ENCODE measurements around the gene LAMTOR4. TPM values are rescaled to one million over a fixed set of nuclear protein-coding genes. Genes with fewer than 3 reads are reported as not detected.

LAMTOR4 gene
- total and polyA plus RNA-seq, 10 of the 15 experiments (the other 5 are each of a cell fraction or from before 2014, with no cell fraction given): 73.4 to 297 (median 196) TPM

- no peak for TF ChIP-seq ZNF687 (IDR thresholded peaks at IDR 0.05)
- TF ChIP-seq EP300 (IDR thresholded peaks at IDR 0.05; ENCODE audit: borderline replicate concordance in 1 of 2, control insufficient read depth in 1 of 2, low read depth in 2 of 2, low read length in 2 of 2): no peak
- TF ChIP-seq HDGF (IDR thresholded peaks at IDR 0.05): no peak
- no peak for TF ChIP-seq ETV6 (conservative IDR thresholded peaks at IDR 0.05 in 1 of 2, IDR thresholded peaks at IDR 0.05 in 1 of 2; ENCODE audit: borderline replicate concordance in 1 of 2, low read depth in 1 of 2)
- TF ChIP-seq MTA2 (IDR thresholded peaks at IDR 0.05; ENCODE audit: low read depth): no peak
These were observed 37.0 kb downstream of the LAMTOR4 start (continued) for GRCh38 chr7:100185726-100186125.

- Histone ChIP-seq H3K79me2 (ENCODE audit: control insufficient read depth, insufficient read depth, low read length) (no peaks in the 10 kb centered on the region), H3K4me2 (ENCODE audit: control insufficient read depth, insufficient read depth) (no peak overlapping the region), H3K9me3 (replicated peaks; ENCODE audit: control insufficient read depth, insufficient read depth, low read length) (no peaks in the 10 kb centered on the region), H3K4me3 (no peak overlapping the region), H3K36me3 (ENCODE audit: control insufficient read depth in 2 of 2, insufficient read depth in 2 of 2, low read length in 1 of 2) (no peaks in the 10 kb centered on the region), H3K4me1 (ENCODE audit: control insufficient read depth, insufficient read depth, low read length) (peaks cover 28% of the 10 kb centered on the region), H2AFZ (ENCODE audit: control insufficient read depth, low read depth, low read length) (no peak overlapping the region), H3K9ac (ENCODE audit: control insufficient read depth, insufficient read depth, low read length) (no peak overlapping the region), H4K20me1 (ENCODE audit: control insufficient read depth, insufficient read depth) (no peaks in the 10 kb centered on the region), H3K27ac (ENCODE audit: control insufficient read depth, insufficient read depth) (no peak overlapping the region), H3K27me3 (replicated peaks in 1 of 2; ENCODE audit: control insufficient read depth in 2 of 2, insufficient read depth in 2 of 2, low read length in 1 of 2) (no peaks in the 10 kb centered on the region)
- FAIRE-seq (no peak), DNase-seq (ENCODE audit: low read depth, low spot score) (no peak), ATAC-seq (peak; percentile 42; the same call in 2 of the 3 replicates)
- intact Hi-C loops (cut with micrococcal nuclease; ENCODE audit: unreplicated experiment) (no loop called here), in situ Hi-C loops (cut with MboI) (no loop called here)
- WGBS (ENCODE audit: insufficient coverage, insufficient replicate concordance, low lambda C conversion rate, missing lambda C conversion rate): 66% methylated on average over 3 of the region's 3 CpGs
- ChIA-PET POLR2A (interaction anchor here (1.0 to 1.5 kb wide), 4 partner anchors 9 to 29 kb away, joined by 3 to 4 read pairs (median 4); no protein-coding TSS in a partner anchor), CTCF (interaction anchor here (1.1 to 3.9 kb wide), 10 partner anchors 11 to 218 kb away, joined by 6 to 113 read pairs (median 24); partner anchors contain the start of genes GPC2, LAMTOR4, PVRIG and STAG3), SMC1A (ENCODE audit: uncharacterized antibody, unreplicated experiment) (interaction anchor here (0.8 to 3.9 kb wide), 6 partner anchors 9 to 156 kb away, joined by 3 to 140 read pairs (median 6); no protein-coding TSS in a partner anchor), RAD21 (ENCODE audit: unreplicated experiment) (interaction anchor here (1.4 to 2.6 kb wide), 5 partner anchors 10 to 40 kb away, joined by 4 to 35 read pairs (median 8); partner anchors contain the start of gene LAMTOR4)
- BruUV-seq (replicated peaks): no TSS peak
- 0 out of 6 replicates have a peak, but pooled peaks of 1 of the 3 experiments have one; percentile 24 for TF ChIP-seq CTCF (IDR thresholded peaks at IDR 0.05 in 2 of 3, conservative IDR thresholded peaks at IDR 0.05 in 1 of 3; ENCODE audit: control insufficient read depth in 2 of 3, extremely low read depth in 1 of 3, insufficient read depth in 1 of 3, low read depth in 3 of 3, low read length in 3 of 3)
- TF ChIP-seq IRF3 (IDR thresholded peaks at IDR 0.05): no peak
These were observed 40.3 kb downstream of the LAMTOR4 start for GRCh38 chr7:100189061-100189460.

All from GM12878 (cell line).